RPMI8226 (cell line): ENCODE data around the gene C4A.
"Not testable (repeated sequence)": the region's sequence is repeated elsewhere in the genome, so short reads cannot be mapped to it uniquely, and the experiment has no call there.

ENCODE experiments used
- DNase-seq: peaks from one replicate; pipeline ENCODE4 v3.0.0-alpha.2; 2015

C4A gene

GRCh38 chr6:31981744-31982143, at the start of gene C4A:
Gene C4A, plus strand, starts transcription at chr6:31982057. Its CDS starts 51 bp downstream, at chr6:31982108.
- DNase-seq, result not testable (repeated sequence)

GRCh38 chr6:31932137-31932536, 49.7 kb upstream of the C4A start:
- not testable (repeated sequence) for DNase-seq

- no peak for DNase-seq
Observed at GRCh38 chr6:31933537-31933936, 48.3 kb upstream of the C4A start.

GRCh38 chr6:31935021-31935420, 46.8 kb upstream of the C4A start:
- no peak for DNase-seq

GRCh38 chr6:31935823-31936222, 46.0 kb upstream of the C4A start:
- no peak for DNase-seq

- no peak for DNase-seq
Observed at GRCh38 chr6:31940256-31940664, 41.6 kb upstream of the C4A start.

- no peak for DNase-seq
Observed at GRCh38 chr6:31943742-31944141, 38.1 kb upstream of the C4A start.

- DNase-seq, result no peak
Observed at GRCh38 chr6:31945154-31945506, 36.7 kb upstream of the C4A start.

- DNase-seq, result peak; percentile 15
Observed at GRCh38 chr6:31945507-31946369, 36.1 kb upstream of the C4A start, which contains the start of gene CFB. Gene CFB, plus strand, starts transcription at chr6:31946095. Its CDS starts 127 bp downstream, at chr6:31946222.

GRCh38 chr6:31946370-31946885, 35.4 kb upstream of the C4A start:
- no peak for DNase-seq

- no peak for DNase-seq
Observed at GRCh38 chr6:31947070-31947675, 34.7 kb upstream of the C4A start.

GRCh38 chr6:31947864-31948263, 34.0 kb upstream of the C4A start:
- no peak for DNase-seq

- DNase-seq, result no peak
Observed at GRCh38 chr6:31948306-31948705, 33.6 kb upstream of the C4A start.

GRCh38 chr6:31948753-31949413, 33.0 kb upstream of the C4A start:
- no peak for DNase-seq

- no peak for DNase-seq
Observed at GRCh38 chr6:31949926-31950548, 31.8 kb upstream of the C4A start.

GRCh38 chr6:31952140-31952805, 29.6 kb upstream of the C4A start:
- peak; percentile 38 for DNase-seq

- DNase-seq, result no peak
Observed at GRCh38 chr6:31952890-31953289, 29.0 kb upstream of the C4A start.

GRCh38 chr6:31954511-31954910, 27.3 kb upstream of the C4A start:
- DNase-seq, result no peak

GRCh38 chr6:31956796-31957195, 25.1 kb upstream of the C4A start:
- no peak for DNase-seq

- no peak for DNase-seq
Observed at GRCh38 chr6:31958412-31958740, 23.5 kb upstream of the C4A start.

GRCh38 chr6:31958741-31959739, 22.8 kb upstream of the C4A start, which contains the start of the genes NELFE and SKIC2:
Gene NELFE, minus strand, starts transcription at chr6:31958971. Its CDS starts 525 bp downstream, at chr6:31958446.
Gene SKIC2, plus strand, starts transcription at chr6:31959175. Its CDS starts 18 bp downstream, at chr6:31959193.
- DNase-seq, result peak; percentile 99
